Stimulated activated CD8-positive, alpha-beta memory T cell treated with anti-CD3 and anti-CD28 coated beads, Interleukin-15, amount 100 ng/mL, for 24 hours (primary cell): ENCODE measurements around the gene INSL3.

Source experiments
- DNase-seq: peaks from one replicate; pipeline ENCODE4 v3.0.0-alpha.2; 2020; ENCODE audit warnings: low read depth

Gene INSL3

DNA sequence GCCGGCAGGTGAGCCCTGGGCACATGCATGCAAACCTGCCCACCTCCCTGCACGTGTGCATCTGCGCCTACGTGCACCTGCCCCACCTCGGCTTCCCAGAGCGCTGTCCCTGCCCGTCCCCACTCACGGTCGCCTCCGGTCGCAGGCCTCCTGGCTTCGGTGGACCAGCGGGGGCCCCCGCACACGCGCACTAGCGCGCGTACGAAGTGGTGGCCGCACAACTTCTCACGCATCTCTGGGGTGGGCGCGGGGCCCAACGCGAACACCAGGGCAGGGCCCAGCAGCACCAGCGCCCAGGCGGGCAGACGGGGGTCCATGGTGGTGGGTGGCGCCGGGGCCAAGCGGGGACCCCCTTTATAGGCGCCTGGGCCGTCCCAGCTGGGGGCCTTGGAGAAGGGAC, at the start of gene INSL3:
INSL3 (minus strand) TSS at position 330 of the 400 bp plus-strand sequence; CDS start at position 317, 13 bp downstream.
- no peak for DNase-seq

DNA sequence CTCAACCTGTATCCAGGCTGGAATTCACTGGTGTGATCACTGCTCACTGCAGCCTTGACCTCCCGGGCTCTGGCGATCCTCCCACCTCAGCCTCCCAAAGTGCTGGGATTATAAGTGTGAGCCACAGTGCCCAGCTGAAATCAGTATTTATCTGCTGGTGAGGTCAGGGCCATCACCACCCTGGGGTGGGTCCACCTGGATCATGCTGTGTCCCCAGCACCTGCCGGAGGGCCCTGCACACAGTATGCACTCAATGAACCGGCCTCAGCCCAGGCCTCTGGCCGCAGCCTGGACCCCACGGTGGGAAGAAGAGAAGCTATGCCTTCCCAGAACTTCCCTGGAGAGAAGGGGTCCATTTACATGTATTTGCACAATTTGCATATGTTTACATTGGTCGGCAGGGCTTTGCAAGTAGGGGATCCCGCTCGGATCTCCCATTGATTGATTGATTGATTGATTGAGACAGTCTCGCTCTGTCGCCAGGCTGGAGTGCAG, 47.8 kb upstream of the INSL3 start:
- DNase-seq: no peak

- no peak for DNase-seq
Measured at GRCh38 chr19:17868669-17869068, 47.4 kb upstream of the INSL3 start.

DNA sequence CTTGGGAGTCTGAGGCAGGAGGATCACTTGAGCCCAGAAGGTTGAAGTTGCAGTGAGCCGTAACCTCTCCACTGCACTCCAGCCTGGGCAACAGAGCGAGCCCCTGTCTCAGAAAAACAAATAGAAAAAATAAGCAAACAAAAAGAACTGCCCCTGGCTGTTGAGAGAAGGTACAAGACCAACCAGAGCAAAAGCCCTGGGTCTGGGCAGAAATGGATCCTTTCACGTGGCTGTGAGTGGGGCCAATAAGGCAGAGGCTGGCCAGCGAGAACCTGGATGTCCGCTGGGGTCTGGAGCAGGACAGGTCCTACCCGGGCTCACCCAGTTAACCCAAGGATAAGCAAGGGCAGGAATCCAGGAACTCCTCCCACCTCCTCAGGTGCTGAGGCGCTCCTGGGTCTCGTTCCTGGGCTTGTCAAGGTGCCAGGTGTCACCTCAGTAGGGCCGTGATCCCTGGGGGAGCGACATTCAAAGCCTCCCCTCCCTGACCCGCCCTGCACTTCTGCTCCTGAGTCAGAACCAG, 45.7 kb upstream of the INSL3 start:
- no peak for DNase-seq

DNA sequence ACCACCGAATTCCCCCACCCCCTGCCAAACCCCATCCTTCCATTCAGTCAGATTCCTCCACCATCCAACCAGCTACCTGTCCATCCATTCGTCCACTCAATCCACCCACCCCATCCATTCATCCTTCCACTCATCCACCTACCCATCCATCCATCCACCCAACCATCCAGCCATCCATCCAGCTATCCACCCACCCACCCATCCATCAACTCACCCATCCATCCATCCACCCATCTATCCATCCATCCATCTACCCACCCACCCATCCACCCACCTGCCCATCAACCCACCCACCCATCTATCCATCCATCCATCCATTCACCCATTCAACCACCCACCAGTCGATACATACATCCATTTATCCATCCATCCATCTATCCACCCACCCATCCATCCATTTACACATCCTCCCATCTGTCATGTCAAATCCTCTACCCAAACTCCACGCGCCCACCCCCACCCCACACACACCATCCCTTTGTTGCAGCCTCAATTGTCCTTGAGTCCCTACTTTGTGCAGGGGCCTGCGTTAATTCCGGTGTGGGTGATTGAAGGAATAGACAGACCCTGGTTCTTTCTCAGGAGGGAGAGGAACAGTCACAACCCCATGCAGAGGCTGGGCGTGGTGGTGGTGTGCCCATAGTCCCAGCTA, 45.1 kb upstream of the INSL3 start:
- no peak for DNase-seq

GRCh38 chr19:17865364-17866311, 44.3 kb upstream of the INSL3 start:
- DNase-seq: no peak

DNA sequence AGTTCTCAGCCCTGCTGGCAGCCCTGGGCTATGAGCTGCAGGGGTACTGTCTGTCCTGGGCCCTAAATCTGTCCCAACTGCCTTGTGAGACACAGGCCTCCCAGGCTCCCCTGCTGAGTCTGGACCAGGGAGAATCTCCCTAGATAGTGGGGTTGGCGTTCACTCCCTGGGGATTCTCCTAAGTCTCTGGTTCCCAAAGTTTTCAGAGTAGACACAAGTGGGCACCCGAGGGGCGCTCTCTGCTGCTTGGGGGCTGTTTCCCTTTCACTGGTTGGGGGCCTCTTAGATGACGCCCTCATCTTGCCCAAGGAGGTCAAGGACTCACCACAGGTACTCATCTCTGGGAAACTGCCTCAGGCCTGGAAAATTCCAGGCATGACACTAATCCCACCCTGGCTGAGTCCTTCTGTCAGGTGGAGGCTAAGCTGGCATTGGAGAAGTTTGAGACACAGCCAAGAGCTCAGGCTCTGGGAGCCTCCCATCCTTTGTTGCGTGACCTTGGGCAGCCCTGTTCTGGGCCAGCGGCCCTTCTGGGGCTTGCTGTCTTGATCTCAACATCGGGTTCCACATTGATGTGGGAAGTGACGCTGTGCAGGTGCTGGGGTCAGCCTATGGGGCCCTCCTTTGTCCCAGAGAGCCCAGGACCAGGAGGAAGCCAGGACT, 42.3 kb upstream of the INSL3 start:
- no peak for DNase-seq

DNA sequence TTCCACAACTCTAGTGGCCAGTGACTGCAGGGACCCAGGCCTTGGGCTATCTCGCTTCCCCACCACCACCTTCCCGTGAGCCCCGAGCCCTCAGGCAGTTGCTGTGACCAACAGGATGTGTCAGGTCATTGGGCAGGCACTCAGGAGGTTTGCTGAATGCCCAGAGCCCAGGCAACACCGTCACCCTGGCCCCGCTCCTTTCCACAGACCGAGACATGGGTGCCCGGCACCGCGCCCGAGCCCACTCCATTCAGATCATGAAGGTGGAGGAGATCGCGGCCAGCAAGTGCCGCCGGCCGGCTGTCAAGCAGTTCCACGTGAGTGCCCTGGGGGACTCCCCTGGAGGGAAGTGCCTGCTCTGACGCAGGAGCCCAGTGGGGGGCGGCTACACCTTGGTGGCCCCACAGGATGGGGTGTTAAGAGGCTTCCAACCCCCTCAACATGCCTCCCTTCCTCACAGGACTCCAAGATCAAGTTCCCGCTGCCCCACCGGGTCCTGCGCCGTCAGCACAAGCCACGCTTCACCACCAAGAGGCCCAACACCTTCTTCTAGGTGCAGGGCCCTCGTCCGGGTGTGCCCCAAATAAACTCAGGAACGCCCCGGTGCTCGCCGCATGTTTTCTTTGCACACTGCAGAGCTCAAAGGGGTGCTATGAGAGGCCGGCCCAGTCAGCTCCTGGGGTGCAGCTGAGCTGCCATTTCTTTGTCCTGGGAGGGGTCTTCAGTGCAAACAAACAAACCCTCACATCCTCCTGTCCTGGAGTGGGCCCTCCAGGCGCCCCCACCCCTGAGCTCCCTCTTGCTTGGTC, 41.6 kb upstream of the INSL3 start:
- DNase-seq: no peak

- DNase-seq: no peak
Measured at GRCh38 chr19:17861542-17862402, 40.5 kb upstream of the INSL3 start.

DNA sequence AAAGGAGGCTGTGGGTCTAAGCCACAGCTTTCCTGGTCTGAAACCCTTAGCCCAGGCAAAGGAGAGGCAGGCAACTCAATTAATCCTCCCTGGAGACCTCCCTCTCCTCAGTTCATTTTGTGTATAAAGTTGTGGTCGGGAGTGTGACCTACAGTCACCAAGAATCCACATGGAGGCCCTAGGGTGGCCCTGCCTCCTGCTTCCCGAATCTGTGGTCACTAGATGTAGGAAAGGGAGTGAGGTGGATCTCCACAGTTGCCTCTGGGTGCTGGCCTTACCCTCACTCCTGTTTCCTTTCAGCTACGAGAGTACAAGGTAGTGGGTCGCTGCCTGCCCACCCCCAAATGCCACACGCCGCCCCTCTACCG, 39.7 kb upstream of the INSL3 start:
- DNase-seq: no peak

GRCh38 chr19:17860331-17860992, 39.1 kb upstream of the INSL3 start:
- no peak for DNase-seq

DNA sequence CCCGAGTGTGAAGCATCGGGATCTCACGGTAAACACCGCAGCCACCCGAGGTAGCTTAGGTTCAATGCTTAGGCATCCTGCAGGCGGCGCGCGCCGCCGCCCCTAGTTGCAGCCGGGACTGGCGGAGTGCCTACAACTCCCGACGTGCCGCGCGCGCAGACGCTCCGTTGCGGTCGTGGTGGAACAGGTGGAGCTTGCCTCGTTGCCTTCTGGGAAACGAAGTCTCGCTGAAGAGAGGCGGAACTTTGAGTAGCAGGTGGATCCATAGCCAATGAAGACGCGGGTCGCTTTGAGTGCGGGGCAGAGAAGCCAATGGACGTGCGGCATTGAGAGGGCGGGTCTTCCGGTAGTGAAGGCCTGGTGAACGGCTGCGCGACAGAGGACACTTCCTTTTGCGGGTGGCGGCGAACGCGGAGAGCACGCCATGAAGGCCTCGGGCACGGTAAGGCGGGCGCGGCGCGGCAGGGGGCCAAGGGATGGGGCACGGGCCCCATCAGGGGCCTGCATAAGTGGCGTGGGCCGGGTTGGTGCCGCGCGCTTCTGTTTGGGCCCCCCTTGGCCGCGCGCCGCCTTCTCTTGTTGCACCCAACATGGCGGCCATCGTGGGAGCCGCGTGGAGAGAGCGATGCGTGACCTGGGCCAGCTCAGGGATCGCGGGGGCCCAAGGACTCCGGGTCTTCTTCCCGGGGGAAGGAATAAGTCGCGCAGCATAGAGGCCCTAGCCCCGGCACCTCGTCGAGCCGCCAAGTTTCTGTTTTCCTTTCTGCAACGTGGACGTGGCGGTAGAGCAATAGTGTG, 38.4 kb upstream of the INSL3 start, which contains the start of gene RPL18A:
RPL18A (plus strand) TSS at position 378 of the 798 bp plus-strand sequence; CDS start at position 425, 47 bp downstream.
- peak; percentile 95 for DNase-seq

GRCh38 chr19:17855280-17856152, 34.2 kb upstream of the INSL3 start:
- peak; percentile 98 for DNase-seq

DNA sequence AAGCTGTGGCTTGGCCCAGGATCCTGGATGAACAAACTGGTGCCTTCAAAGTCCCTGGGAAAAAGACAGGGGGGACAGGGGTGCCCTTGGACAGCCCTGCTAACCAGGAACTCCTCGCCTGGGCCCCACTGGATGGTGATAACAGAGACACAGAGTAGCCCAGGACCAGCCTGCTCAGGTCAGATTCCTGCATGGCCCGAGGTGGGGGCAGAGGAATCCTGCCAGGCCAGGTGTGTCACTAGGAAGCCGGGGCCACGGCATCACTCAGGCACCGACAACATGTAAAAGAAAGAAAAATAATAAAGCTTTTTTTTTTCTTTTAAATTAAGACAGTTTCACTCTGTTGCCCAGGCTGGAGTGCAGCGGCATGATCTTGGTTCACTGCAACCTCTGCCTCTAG, 32.7 kb upstream of the INSL3 start:
- no peak for DNase-seq

DNA sequence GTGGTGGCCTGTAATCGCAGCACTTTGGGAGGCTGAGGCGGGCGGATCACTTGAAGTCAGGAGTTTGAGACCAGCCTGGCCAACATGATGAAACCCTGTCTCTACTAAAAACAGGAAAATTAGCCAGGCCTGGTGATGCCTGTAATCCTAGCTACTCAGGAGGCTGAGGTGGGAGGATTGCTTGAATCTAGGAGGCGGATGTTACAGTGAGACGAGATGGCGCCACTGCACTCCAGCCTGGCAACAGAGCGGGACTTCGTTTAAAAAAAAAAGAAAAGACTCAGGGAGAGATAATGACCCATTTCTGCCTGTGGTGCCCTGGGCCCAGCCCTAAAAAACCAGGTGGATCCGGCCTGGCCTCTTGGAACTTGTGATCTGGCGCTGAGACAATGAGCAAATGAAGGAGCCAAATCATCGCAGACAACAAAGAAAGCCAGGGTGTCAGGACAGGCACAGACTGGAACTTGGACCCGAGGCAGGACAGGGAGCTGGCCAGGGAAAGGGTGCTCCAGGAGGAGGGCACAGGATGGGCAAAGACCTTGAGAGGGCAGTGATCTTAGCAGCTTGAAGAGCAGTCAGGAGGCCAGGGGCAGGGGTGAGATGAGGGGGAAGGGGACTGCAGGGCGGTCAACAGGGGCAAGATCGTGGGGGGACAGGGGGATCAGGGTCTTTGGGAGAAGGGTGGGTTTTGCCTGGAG, 27.4 kb upstream of the INSL3 start:
- DNase-seq: no peak

DNA sequence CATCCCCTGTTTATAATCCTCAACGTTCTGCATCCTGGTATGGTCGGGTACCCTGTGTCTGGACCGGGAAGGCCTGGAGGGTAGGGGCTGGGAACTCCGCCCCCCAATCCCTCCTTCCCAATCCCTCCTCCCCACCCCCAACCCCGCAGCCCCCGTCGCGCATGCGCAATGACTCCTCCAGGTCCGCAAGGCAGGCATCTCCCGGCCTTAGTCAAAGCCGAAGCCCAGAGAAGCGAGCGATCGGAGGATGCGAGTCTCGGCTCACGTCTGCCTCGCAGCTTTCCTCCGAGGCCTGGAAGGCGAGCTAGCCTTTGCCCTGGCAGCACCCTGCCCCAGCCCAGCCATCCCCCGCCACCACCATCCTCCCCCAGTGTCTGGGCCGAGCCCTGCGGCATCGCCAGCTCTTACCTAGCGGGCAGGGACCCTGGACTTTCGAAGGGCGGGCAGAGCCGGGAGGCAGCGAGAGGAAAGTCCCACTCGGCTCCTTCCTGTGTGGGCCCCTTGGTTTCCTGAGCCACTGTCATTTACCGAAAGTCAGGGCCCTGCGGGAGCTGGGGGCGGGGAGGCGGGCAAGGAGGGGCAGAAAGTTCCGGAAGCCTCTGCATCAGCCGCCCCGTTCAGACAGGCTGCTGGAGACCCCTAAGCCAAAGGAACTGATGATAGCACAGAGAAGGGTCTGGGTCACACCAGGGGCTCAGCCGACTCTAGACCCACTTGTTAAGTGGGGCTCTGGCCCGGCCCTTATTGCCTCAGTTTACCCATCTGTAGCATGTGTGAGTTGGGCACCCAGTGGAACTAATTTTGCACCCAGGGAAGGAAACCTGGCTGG, 26.4 kb upstream of the INSL3 start, which contains the start of gene JAK3:
JAK3 (minus strand) TSS at position 445 of the 829 bp plus-strand sequence. CDS start 3,565 bp downstream, outside the sequence.
- DNase-seq: peak; percentile 68
